HTERT RPE-1 (cell line): ENCODE measurements around the gene KLHL33.

ENCODE experiments used
- in situ Hi-C: fragments of 300-500 bp; cut with MboI; formaldehyde crosslinking; loops from 4 replicates; pipeline ENCODE4 v1.14.3; 2020; ENCODE audit warnings: low sequenced_read_pairs

Gene KLHL33

GRCh38 chr14:20417250-20418186, 18.4 kb downstream of the KLHL33 start:
- in situ Hi-C loops: no loop called here

GRCh38 chr14:20416223-20416622, 19.7 kb downstream of the KLHL33 start:
- in situ Hi-C loops: no loop called here

GRCh38 chr14:20415782-20416206, 20.2 kb downstream of the KLHL33 start:
- in situ Hi-C loops: no loop called here

GRCh38 chr14:20413744-20414082, 22.3 kb downstream of the KLHL33 start:
- in situ Hi-C loops: no loop called here

- in situ Hi-C loops: no loop called here
These were observed 22.9 kb downstream of the KLHL33 start, which contains the start of gene TEP1 for GRCh38 chr14:20412876-20413743. TSS of gene TEP1 (minus strand) at chr14:20413501. CDS start at chr14:20408439, 5,062 bp downstream.

GRCh38 chr14:20412411-20412810, 23.6 kb downstream of the KLHL33 start:
- in situ Hi-C loops: no loop called here

- in situ Hi-C loops: no loop called here
These were observed 26.7 kb downstream of the KLHL33 start for GRCh38 chr14:20409226-20409625.

- in situ Hi-C loops: no loop called here
These were observed 32.4 kb downstream of the KLHL33 start for GRCh38 chr14:20403521-20403920.

GRCh38 chr14:20400965-20401593, 34.9 kb downstream of the KLHL33 start:
- in situ Hi-C loops: no loop called here

GRCh38 chr14:20400589-20400964, 35.4 kb downstream of the KLHL33 start:
- in situ Hi-C loops: no loop called here

- in situ Hi-C loops: no loop called here
These were observed 38.5 kb downstream of the KLHL33 start for GRCh38 chr14:20397511-20397910.

GRCh38 chr14:20391505-20391904, 44.5 kb downstream of the KLHL33 start:
- in situ Hi-C loops: no loop called here

- in situ Hi-C loops: no loop called here
These were observed 47.8 kb downstream of the KLHL33 start for GRCh38 chr14:20388159-20388558.

GRCh38 chr14:20387576-20387975, 48.4 kb downstream of the KLHL33 start:
- in situ Hi-C loops: no loop called here

GRCh38 chr14:20386276-20386855, 49.6 kb downstream of the KLHL33 start:
- in situ Hi-C loops: no loop called here

- in situ Hi-C loops: no loop called here
These were observed 51.1 kb downstream of the KLHL33 start for GRCh38 chr14:20384886-20385285.

GRCh38 chr14:20384321-20384720, 51.6 kb downstream of the KLHL33 start:
- in situ Hi-C loops: no loop called here

GRCh38 chr14:20383636-20384035, 52.3 kb downstream of the KLHL33 start:
- in situ Hi-C loops: no loop called here

- in situ Hi-C loops: no loop called here
These were observed 52.9 kb downstream of the KLHL33 start for GRCh38 chr14:20383032-20383431.

GRCh38 chr14:20382526-20382925, 53.4 kb downstream of the KLHL33 start:
- in situ Hi-C loops: no loop called here

GRCh38 chr14:20381341-20381740, 54.6 kb downstream of the KLHL33 start:
- in situ Hi-C loops: no loop called here
